Mesothelial cell of epicardium (in vitro differentiated cells): Measurements from ENCODE around the gene WBP2NL. TPM values are rescaled to one million over a fixed set of nuclear protein-coding genes. Genes with fewer than 3 reads are reported as not detected.

ENCODE experiments used
- DNase-seq, 2 experiments: peaks; one replicate each; pipeline ENCODE4 v3.0.0; 2021; ENCODE audit warnings: low spot score in 2 of 2; ENCODE audit not compliant: unreplicated experiment in 2 of 2
- H3K27ac Mint-ChIP-seq: 2 replicates; pipeline ENCODE4 v1.8.0; 2021; ENCODE audit warnings: mixed read lengths
- H3K27me3 Mint-ChIP-seq: 2 replicates; pipeline ENCODE4 v1.8.0; 2021; ENCODE audit warnings: low read depth, mixed read lengths
- H3K36me3 Mint-ChIP-seq: 2 replicates; pipeline ENCODE4 v1.8.0; 2021; ENCODE audit warnings: mixed read lengths
- H3K4me1 Mint-ChIP-seq: 2 replicates; pipeline ENCODE4 v1.8.0; 2021; ENCODE audit warnings: mixed read lengths
- H3K4me3 Mint-ChIP-seq: 2 replicates; pipeline ENCODE4 v1.8.0; 2021; ENCODE audit warnings: mild to moderate bottlenecking, moderate library complexity, mixed read lengths
- H3K9me3 Mint-ChIP-seq: 2 replicates; pipeline ENCODE4 v1.8.0; 2021; ENCODE audit warnings: mixed read lengths
- CTCF ChIP-seq: fragments of 200-600 bp; sonication (generic); IDR thresholded peaks from one replicate; pipeline ENCODE4 v1.5.0; 2021; ENCODE audit warnings: antibody characterized with exemption; ENCODE audit not compliant: unreplicated experiment
- total RNA-seq: library from RNA; stranded (reverse); gene quantifications from 3 replicates; pipeline ENCODE4 v1.2.1, GENCODE V29; 2021

Gene WBP2NL
- total RNA-seq, 1 donor from 2014 or later = not detected

GRCh38 chr22:42039271-42039670 is 40.7 kb downstream of the WBP2NL start:
- peaks cover 5% of the 10 kb centered on the region for H3K36me3 Mint-ChIP-seq
- H3K4me3 Mint-ChIP-seq = no peak overlapping the region
- peaks cover 16% of the 10 kb centered on the region for H3K27me3 Mint-ChIP-seq
- TF ChIP-seq CTCF = no peak
- no peaks in the 10 kb centered on the region for H3K4me1 Mint-ChIP-seq
- peaks cover 22% of the 10 kb centered on the region for H3K9me3 Mint-ChIP-seq
- no peak for DNase-seq
- no peak overlapping the region for H3K27ac Mint-ChIP-seq

- Mint-ChIP-seq H3K27me3 (peaks cover 16% of the 10 kb centered on the region), H3K9me3 (peaks cover 22% of the 10 kb centered on the region)
These were observed 43.2 kb downstream of the WBP2NL start for GRCh38 chr22:42041784-42042183.

GRCh38 chr22:42050641-42051180 is 52.1 kb downstream of the WBP2NL start:
- Mint-ChIP-seq H3K36me3 (no peaks in the 10 kb centered on the region), H3K4me3 (no peak overlapping the region)

More at GRCh38 chr22:42041784-42042183, 43.2 kb downstream of the WBP2NL start:
- TF ChIP-seq CTCF = no peak
- Mint-ChIP-seq H3K4me3 (no peak overlapping the region), H3K4me1 (no peaks in the 10 kb centered on the region), H3K27ac (no peak overlapping the region), H3K36me3 (peaks cover 5% of the 10 kb centered on the region)
- DNase-seq = no peak

GRCh38 chr22:42052765-42053164 is 54.2 kb downstream of the WBP2NL start:
- H3K9me3 Mint-ChIP-seq = peaks cover 22% of the 10 kb centered on the region
- TF ChIP-seq CTCF = no peak
- H3K4me3 Mint-ChIP-seq = no peak overlapping the region
- peaks cover 9% of the 10 kb centered on the region for H3K36me3 Mint-ChIP-seq
- DNase-seq = no peak
- no peaks in the 10 kb centered on the region for H3K4me1 Mint-ChIP-seq
- H3K27me3 Mint-ChIP-seq = no peaks in the 10 kb centered on the region
- H3K27ac Mint-ChIP-seq = no peak overlapping the region

More at GRCh38 chr22:42050641-42051180, 52.1 kb downstream of the WBP2NL start:
- Mint-ChIP-seq H3K4me1 (no peaks in the 10 kb centered on the region), H3K27ac (no peak overlapping the region), H3K27me3 (no peaks in the 10 kb centered on the region), H3K9me3 (peaks cover 4% of the 10 kb centered on the region)
- no peak for DNase-seq
- TF ChIP-seq CTCF = no peak

- DNase-seq = no peak
- Mint-ChIP-seq H3K9me3 (peaks cover 29% of the 10 kb centered on the region), H3K27me3 (no peaks in the 10 kb centered on the region), H3K36me3 (peaks cover 31% of the 10 kb centered on the region), H3K27ac (no peak overlapping the region), H3K4me3 (no peak overlapping the region), H3K4me1 (no peaks in the 10 kb centered on the region)
- TF ChIP-seq CTCF = no peak
These were observed 58.3 kb downstream of the WBP2NL start for GRCh38 chr22:42056757-42057511.
